SKM-1 (cell line): ENCODE results near the gene SLC6A3.

Experiments
- DNase-seq: peaks from one replicate; lab custom pipeline; 2025; ENCODE audit not compliant: unreplicated experiment; lab: John Stamatoyannopoulos, UW

Gene SLC6A3

DNA sequence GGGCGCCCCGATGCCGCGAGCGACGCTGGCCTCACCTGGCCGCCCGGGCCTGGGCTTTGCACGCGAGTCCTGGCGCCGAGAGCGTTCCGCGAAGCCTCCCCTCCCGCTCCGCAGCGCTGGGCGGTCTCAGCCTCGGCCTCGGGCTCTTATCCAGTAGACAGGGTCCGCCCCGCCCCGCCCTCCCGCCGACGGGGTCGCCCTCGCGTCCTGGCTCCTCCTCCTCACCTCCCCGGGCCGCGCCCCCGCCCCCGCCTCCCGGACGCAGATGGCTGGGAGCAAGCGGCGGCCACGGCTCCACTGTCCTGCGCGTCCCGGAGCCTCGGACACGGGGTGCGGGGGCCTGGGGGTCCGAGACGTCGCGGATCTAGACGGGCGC lies at the start of gene SLC6A3:
Gene SLC6A3, minus strand, starts transcription at position 128 of the 376 bp plus-strand sequence. CDS start 2,243 bp downstream, outside the sequence.
- no peak for DNase-seq

DNA sequence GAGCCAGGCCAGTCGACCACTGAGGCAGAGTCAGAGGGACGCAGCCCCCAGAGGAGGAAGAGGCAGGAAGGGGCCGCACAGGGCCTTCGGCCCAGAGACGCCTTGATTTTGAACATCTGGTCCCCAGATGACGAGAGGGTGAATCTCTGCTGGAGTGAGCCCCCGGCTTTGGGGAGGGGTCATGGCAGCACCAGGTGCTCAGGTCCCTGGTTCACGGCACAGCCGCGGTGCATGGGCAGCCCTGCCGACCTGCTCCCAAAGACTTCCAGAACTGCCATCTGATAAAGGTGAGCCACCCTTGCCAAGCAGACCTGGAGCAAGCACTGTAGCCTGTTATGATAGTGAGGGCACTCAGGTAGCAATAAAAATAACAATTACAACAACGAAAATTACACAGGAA lies 48.7 kb upstream of the SLC6A3 start:
- DNase-seq = no peak

DNA sequence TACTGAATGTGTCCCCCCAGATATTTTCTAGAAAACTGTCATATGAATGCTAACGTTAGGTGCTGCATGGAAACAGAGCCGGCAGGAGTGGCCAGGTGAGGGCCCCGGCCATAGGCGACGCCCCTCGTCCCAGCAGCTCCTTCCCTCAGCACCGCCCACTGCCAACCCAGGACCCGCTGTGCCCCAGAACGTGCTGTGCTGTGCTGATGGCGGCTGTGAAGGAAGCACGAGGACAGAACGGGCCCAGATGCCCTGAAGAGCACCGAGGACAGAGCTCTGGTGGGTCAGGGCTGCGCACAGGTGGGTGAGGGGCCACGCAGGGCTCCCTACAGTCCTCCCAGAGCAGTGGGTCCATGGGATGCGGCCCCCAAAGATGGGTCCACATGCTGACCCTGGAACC lies 48.2 kb upstream of the SLC6A3 start:
- no peak for DNase-seq

DNA sequence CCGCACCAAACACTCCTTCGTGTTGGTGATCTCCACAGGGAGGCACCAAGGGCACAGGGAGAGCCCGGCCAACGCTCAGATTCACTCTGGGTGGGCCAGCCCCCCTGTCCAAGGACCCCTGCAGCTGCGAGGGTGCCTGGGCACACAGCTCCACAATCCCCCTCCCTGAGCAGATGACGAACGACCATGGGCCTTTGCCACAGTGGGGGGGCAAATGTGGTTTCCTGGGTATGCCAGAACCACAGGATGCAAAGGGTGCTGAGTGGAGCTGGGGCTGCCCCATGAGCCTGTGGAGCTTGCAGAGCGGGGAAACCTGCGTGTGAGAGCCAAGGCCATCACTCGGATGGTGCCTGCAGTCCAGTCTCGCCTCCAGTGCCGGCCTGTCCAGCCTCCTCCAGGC lies 47.5 kb upstream of the SLC6A3 start:
- DNase-seq = no peak

DNA sequence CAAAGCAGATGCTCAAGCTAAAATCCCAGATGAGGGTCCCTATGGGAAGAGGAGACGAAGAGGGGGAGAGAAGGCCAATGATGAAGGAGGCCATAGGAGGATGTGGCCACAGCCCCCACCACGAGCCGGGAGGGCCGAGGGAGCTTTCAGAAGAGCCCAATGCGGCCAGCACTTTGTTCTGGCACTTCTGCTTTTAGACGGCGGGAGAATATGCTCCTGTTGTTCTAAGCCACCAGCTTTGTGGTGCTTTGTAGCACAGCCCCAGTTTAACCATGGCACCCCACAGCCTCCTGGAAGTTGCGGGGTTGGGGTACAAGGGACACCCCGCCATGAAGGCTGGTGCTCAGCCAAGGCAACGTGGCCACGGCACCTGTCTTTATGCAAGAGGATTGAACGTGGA lies 45.1 kb upstream of the SLC6A3 start:
- no peak for DNase-seq

DNA sequence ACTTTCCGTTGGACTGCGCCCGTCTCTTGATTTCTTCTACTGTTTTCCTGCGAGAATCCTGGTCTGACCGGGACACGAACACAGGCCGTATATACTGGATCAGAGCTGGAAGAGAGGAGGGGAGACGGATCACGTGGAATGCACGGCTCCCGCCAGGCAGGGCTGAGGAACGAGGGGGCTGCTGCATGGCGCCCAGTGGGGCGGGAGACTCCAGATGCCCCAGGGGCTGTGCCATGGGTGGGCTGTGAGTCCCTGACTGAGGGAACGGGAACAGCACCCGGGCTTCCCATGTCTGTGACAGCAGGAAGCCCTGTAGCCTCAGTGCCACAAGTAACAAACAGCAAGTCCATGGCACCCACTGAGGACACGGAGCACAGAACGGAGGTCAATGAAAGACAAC lies 44.5 kb upstream of the SLC6A3 start:
- DNase-seq = no peak

DNA sequence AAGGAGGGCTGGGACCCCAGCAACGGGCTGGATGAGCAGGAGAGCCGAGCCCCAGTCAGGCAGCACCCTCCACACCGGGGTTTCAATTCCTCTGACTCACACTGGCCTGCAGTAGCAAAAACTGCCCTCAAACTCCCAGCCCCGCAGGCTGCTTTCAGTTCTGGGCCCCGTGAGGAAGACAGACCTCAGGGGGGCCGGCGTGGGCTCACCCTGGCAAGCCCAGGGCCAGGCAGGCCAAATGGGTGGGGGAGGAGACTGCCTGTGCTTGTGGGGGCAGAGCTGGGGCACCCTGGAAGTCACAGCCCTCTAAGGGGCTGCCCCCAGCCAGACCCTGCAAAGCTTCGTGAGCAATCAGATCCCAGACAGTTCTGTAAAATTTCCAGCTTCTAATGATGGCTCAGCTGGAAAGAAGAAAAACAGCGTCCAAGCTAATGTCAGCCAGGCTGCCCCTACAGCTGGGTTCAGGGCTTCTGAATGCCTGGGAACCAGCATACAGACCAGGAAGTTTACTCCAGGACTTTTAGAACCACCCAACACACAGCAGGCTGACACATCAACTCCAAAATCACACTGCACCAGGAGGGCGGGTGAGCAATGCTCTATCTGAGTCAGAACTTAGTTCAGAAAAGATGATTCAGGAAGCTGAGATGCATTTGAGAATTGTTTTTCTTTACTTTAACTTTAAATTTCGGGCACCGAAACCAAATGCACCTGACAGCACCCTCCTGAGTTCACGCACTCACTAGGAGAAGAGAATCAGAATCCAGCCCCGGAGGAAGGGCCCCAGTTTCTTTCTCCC lies 43.8 kb upstream of the SLC6A3 start:
- no peak for DNase-seq

DNA sequence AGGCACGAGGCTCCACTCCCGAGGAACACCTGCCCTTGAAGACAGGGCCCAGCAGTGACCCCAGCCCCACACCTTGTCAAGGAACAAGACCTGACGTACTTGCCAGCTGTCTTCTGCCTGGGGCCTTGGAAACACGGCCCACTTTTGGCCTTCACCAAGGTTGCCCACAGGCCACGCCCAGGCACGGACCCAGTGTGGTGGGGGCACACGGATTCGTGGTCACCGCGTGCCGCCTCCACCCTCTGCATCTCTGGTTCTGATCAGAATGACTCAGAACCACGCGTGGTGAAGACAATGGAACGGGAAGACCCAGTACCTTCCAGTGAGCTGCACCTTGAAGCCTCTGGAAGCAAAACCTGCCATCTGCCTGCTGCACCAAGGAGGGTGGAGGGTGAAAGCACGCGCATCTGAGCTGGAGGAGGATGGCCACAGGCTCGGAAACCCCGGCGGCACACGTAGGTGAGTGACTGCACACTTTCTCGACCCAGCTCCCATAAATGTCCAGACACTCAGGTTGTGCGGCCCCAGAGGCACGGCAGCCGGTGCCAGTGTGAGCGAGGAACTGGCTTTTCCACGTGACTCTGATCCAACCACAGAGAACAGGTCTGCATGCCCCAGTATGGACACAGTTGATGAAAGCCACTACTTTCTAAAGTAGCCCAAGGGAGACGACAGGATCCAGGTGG lies 42.0 kb upstream of the SLC6A3 start:
- DNase-seq = no peak

DNA sequence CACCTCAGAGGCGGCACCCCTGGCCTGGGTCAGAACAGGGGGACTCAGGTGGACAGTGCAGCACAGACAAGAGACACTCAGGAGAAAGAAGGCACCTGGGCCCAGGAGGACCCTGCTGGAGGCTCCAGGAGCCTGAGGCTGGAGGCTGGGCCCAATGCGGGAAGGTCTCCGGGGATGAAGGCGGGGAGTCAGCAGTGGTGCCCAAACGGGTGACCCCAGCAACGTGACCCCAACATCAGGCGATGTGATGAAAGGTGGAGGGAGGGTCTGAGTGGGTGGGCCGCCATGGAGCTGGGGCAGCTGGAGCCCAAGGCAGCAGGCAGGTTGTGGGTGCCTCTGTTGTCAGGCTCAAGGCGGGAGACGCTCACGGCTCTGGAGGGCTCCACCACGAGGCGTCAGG lies 41.0 kb upstream of the SLC6A3 start:
- DNase-seq = no peak

DNA sequence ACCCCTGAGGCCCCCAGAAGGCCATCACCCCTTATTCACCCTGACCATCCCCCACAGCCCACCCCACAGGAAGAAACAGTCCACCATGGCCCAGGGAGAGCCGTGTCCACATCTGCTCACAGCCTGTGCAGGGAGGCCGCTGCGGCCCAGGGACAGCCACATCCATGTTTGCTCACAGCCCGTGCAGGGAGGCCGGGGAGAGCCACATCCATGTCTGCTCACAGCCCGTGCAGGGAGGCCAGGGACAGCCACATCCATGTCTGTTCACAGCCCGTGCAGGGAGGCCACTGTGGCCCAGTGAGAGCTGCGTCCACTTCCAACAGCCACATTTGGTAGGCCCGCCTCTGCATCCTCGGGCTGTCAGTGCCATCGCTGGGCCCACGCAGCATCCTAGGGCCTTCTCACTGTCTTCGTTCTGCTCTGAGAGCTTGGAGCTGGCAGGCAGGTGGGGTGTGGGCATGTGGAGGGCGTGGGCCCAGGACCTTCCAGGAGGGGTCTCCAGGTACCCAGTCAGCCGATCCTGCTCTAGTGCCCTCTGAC lies 40.4 kb upstream of the SLC6A3 start:
- no peak for DNase-seq

DNA sequence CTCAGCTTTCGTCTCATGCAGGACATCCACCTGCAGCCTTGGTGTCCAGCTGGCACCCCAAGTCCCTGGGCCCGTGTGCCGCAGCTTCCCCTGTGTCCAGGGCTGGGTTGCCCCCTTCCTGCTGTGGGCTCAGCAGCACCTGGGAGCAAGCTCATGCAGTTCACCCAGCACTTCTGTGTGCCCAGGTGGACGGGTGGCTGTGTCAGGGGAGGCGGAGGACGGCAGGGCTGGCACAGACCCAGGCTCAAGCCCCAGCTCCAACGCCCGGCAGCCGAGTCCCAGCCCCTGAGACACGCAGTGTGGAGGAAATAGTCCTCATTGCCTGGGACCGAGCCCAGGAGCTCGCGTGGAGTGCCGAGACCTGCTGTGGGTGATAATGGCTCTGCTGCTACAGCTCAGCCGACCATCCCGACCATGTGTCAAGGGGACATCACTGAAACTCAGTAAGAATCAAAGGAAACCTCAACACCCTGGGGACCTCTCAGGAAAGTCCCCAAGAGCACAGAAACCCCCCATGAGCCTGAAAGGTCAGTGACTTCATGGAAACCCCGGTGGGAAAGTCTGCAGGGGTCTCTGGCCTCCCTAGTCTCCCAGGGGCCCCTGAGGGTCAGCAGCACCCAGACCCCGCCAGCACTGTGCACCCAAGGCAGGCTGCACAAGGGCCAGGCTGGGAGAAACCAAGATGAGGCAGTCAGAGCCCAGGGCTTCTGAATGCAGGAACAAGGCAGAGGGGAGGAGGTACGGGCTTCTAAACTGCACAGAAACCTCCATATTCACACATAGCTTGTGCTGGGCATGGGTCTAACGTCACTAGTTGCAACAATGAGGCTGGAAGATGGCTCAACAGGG lies 39.7 kb upstream of the SLC6A3 start:
- DNase-seq = no peak

DNA sequence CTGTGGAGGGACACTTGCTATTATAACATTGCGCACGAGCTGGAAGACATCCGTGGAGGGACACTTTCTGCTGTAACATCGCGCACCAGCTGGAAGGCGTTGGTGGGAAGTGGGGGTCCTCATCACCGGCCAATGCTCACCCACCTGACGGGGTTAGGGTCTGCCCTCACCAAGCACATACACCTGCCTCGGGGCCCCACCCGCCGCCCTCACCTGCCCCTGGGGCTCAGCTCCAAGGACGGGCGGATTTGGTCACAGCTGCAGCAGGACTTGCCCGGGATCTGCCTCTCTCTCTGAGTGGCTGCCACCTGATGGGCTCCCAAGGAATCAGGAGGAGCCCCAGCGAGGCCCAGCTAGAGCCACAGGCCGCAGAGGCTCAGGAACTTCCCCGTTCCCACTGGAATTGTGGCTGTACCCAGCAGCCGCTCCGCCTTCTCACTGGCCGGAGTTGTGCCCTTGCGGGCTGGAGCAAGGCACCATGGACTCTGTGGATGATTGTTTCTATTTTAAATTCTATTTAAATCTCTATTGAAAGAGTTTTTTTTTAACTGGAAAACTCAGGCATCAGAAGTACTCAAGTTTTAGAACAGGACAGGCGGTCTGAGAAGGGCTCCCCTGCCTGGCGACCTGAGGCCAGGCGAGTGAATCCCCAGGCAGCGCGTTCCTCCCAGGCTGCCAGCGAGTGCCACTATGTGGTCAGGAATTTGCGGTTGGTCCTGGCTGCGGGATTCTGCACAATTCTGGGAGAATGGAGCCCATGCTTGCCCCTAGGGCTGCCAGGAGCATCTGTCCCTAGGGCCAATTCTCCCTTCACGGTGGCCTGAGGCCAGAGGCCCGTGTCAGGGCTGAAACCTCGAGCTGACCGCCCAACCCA lies 38.9 kb upstream of the SLC6A3 start:
- DNase-seq = no peak

DNA sequence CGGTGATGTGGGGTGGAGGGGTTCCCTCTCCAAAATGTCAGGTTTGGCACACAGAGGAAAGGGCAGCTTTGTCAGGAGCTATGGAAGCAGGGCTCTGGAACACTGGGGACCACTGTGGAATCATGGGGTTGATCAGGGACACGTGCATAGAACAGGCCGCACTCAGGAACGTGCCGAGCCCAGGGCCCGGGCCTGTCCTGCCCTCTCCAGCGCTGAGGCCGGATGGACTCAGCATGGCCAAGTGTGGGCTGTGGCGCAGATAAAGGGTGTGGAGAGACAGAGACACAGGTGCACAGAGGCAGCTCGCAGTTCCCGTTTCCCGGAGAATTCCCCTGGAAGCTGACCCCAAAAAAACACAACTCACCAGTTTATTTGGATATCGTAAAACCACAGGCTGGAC lies 37.8 kb upstream of the SLC6A3 start:
- no peak for DNase-seq

DNA sequence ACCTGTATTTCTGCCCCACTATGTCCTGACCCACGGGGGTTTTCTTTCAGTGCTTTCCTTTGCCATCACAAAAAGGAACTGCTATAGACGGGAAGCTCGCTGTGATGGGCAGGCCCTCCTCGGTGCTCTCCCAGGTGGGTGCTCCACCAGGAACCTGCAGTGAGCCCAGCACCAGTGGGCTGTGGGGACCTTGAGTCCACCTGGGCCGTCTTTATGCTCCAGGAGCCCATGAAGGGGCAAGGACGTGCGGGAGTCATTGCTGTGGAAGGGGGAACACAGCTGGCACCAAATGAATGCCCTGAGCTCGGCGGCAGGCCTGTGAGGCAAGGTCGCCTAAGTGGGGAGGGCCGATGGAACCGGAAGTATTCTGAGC lies 36.7 kb upstream of the SLC6A3 start:
- no peak for DNase-seq

DNA sequence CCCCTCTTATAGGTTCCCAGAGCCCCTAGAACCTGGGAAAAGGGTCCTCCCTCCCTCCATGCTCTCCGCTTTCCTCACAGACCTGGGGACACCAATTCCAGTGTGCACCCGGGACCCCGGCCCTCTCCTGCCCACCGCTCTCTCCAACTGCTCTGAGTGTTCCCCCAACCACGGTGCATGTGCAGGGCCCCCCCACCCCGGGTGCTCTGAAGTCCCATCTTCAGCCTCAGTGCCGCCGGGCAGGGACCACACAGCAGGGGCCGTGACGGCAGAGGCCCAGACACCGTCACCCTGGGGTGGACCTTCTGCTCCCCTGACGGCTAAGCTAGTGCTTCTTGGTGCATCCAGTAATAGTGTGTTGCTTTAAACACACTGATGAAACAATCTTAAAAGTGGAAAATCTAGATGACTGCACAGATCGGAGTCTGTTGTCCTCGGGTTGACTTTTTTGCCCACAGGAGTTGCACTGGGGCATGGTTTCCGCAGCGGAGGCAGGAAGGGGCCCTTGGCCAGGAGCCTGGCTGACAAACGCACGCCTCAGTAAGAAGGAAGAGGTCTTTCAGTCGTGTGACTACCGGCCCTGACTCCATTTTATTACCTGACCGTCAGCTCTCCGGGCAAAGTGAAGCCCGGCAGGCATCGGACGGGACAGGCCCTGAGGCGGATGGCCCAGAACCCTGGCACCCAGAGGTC lies 36.2 kb upstream of the SLC6A3 start:
- DNase-seq = no peak

DNA sequence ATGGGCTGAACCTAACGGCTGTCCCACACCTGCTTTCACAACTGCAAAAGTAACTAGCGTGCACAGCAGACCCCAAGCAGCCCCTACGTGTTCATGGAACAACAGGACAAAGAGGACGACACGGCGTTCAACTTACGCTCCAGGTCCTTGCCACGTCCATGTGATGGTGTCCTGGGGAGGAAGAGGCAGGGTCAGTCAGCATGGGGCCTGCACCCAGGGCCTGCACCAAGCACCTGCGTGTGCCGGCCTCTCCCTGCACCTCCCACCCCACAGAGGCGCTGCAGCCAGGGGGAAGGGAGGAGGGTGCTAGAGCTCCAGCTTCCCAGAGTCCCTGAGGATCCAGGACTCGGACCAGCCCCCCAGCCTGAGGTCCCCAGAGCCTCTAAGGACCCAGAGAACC lies 35.6 kb upstream of the SLC6A3 start:
- no peak for DNase-seq

DNA sequence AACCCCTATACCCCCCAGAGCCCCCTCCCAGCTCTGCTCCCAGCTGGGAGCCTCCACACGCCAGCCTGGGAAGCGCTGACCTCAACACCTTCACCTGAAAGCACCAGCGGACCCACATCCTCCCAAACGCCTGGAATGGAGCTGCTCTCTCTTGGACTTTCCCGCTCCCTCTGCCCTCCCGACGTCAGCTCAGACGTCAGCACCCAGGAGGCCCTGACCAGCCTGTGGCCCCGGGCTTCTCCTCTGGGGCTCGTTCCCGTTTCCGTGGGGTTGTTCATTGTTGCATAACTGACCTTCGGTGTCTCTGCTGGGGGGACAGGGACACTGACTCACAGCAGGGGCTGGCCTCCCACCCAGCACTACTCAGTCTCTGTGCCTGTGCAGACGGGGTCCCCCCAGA lies 35.0 kb upstream of the SLC6A3 start:
- peak; percentile 13 for DNase-seq

DNA sequence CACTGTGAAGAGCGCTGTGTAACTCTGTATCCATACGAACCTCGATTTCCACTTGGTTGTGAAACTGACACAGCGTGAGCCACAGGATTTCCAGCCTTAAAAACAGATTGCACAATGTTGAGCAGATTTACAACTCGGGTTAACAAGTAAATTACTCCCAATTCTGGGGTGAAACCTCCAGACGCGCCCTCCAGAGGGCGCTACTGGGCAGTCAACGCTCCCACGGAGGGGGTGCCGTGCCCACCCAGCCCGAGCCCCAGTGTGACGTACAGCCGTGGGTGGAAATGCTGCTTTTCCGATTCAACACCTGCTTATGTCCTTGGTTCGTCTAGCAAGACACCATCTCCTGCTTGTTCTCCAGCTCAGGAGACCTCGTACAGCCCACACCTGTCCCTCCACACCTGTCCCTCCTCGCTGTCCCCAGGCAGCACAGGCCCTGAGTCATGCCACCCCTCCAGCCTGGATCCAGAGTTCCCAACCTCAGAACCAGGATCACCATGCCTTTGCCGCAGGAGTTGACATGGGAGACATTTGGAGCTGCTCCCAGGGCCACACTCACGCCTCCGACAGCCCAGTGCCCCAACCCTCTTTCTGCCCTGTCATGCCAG lies 34.4 kb upstream of the SLC6A3 start:
- peak; percentile 84 for DNase-seq

DNA sequence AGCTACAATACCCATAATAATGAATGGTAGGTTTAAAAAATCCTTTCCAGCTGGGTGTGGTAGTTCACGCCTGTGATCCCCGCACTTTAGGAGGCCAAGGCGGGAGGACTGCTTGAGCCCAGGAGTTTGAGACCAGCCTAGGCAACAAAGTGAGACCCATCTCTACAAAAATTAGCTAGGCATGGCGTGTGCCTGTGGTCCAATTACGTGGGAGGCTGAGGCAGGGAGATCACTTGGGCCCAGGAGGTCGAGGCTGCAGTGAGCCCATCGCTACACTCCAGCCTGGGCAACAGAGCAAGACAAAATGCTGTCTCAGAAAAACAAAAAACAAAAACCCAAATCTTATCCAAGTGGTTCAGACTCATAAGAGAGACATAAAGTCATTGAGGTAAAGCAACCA lies 33.8 kb upstream of the SLC6A3 start:
- no peak for DNase-seq
